ENCODE results near the gene APC. TPM values are rescaled to one million over a fixed set of nuclear protein-coding genes. Genes with fewer than 3 reads are reported as not detected.
A peak's percentile ranks its signal among the peaks of the same experiment; 100 is the strongest.

APC gene
- total and polyA plus RNA-seq, 2 of the 13 experiments (the other 11 are each of a cell fraction or from before 2014, with no cell fraction given), result 6.1 to 19.0 TPM

DNA sequence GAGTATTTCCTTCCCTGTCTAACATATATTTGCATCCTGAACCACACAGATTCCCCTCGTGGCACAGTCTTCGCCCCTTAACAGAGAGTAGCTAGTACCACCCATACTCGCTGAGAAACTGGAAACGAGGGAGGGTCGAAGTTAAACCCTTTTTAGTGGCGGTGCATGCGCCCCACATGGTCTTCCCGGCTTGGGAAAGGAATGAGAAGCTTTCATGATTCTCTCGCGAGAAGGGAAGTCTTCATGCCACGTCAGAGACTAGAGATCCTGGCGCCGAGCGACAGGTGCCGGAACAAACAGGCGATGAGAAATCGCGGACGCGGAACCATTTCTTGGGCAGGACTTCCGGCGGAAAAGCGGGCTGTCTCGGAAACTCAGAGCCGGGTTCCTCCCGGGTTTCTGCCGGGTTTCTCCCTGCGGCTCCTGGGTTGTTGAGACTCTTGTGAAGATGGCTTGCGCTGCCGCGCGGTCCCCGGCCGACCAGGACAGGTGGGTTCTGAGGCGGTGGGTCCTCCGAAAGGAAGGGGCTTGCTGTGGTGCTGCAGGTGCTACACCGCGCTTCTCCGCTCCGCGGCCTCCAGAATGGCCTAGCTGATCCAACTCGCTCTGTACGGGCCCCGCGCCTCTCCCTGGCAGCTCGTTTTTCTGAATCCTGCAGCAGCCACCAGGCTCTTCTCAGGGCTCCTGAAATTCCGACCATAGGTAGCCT, 123.4 kb downstream of the APC start, which contains the start of gene SRP19 (continued):
- TF ChIP-seq, protein P1, sequence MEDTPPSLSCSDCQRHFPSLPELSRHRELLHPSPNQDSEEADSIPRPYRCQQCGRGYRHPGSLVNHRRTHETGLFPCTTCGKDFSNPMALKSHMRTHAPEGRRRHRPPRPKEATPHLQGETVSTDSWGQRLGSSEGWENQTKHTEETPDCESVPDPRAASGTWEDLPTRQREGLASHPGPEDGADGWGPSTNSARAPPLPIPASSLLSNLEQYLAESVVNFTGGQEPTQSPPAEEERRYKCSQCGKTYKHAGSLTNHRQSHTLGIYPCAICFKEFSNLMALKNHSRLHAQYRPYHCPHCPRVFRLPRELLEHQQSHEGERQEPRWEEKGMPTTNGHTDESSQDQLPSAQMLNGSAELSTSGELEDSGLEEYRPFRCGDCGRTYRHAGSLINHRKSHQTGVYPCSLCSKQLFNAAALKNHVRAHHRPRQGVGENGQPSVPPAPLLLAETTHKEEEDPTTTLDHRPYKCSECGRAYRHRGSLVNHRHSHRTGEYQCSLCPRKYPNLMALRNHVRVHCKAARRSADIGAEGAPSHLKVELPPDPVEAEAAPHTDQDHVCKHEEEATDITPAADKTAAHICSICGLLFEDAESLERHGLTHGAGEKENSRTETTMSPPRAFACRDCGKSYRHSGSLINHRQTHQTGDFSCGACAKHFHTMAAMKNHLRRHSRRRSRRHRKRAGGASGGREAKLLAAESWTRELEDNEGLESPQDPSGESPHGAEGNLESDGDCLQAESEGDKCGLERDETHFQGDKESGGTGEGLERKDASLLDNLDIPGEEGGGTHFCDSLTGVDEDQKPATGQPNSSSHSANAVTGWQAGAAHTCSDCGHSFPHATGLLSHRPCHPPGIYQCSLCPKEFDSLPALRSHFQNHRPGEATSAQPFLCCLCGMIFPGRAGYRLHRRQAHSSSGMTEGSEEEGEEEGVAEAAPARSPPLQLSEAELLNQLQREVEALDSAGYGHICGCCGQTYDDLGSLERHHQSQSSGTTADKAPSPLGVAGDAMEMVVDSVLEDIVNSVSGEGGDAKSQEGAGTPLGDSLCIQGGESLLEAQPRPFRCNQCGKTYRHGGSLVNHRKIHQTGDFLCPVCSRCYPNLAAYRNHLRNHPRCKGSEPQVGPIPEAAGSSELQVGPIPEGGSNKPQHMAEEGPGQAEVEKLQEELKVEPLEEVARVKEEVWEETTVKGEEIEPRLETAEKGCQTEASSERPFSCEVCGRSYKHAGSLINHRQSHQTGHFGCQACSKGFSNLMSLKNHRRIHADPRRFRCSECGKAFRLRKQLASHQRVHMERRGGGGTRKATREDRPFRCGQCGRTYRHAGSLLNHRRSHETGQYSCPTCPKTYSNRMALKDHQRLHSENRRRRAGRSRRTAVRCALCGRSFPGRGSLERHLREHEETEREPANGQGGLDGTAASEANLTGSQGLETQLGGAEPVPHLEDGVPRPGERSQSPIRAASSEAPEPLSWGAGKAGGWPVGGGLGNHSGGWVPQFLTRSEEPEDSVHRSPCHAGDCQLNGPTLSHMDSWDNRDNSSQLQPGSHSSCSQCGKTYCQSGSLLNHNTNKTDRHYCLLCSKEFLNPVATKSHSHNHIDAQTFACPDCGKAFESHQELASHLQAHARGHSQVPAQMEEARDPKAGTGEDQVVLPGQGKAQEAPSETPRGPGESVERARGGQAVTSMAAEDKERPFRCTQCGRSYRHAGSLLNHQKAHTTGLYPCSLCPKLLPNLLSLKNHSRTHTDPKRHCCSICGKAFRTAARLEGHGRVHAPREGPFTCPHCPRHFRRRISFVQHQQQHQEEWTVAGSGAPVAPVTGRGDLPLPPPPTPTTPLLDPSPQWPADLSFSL (CRISPR knock-in tag; IDR thresholded peaks at IDR 0.05), result no peak
- TF ChIP-seq KLF11 (CRISPR knock-in tag; IDR thresholded peaks at IDR 0.05) (peak; percentile 92), SALL2 (CRISPR knock-in tag; IDR thresholded peaks at IDR 0.05) (peak; percentile 84), ARNTL (CRISPR knock-in tag; IDR thresholded peaks at IDR 0.05) (0 out of 2 replicates have a peak, but pooled peaks have one; percentile 46), NFIC (IDR thresholded peaks at IDR 0.05; ENCODE audit: low read length) (no peak), PAF1 (CRISPR knock-in tag; IDR thresholded peaks at IDR 0.05) (no peak), ZNF317 (CRISPR knock-in tag; IDR thresholded peaks at IDR 0.05) (peak; percentile 73; the same call in 1 of the 2 replicates), ZBTB20 (CRISPR knock-in tag; IDR thresholded peaks at IDR 0.05; ENCODE audit: borderline replicate concordance, low read depth) (peak; percentile 80), MXI1 (IDR thresholded peaks at IDR 0.05; ENCODE audit: borderline replicate concordance, low read depth, low read length) (peak; percentile 82; the same call in 2 of the 3 replicates), MTA3 (CRISPR knock-in tag; IDR thresholded peaks at IDR 0.05) (no peak), RXRA (CRISPR knock-in tag; IDR thresholded peaks at IDR 0.05) (no peak; the same call in 1 of the 2 replicates), SPEN (CRISPR knock-in tag; IDR thresholded peaks at IDR 0.05; ENCODE audit: low read depth) (peak; percentile 78), ZBTB7A (CRISPR knock-in tag; IDR thresholded peaks at IDR 0.05) (peak; percentile 74), KMT2B (CRISPR knock-in tag; IDR thresholded peaks at IDR 0.05) (peak; percentile 94), SATB2 (CRISPR knock-in tag; IDR thresholded peaks at IDR 0.05) (peak; percentile 96)
- TF ChIP-seq, protein P2, sequence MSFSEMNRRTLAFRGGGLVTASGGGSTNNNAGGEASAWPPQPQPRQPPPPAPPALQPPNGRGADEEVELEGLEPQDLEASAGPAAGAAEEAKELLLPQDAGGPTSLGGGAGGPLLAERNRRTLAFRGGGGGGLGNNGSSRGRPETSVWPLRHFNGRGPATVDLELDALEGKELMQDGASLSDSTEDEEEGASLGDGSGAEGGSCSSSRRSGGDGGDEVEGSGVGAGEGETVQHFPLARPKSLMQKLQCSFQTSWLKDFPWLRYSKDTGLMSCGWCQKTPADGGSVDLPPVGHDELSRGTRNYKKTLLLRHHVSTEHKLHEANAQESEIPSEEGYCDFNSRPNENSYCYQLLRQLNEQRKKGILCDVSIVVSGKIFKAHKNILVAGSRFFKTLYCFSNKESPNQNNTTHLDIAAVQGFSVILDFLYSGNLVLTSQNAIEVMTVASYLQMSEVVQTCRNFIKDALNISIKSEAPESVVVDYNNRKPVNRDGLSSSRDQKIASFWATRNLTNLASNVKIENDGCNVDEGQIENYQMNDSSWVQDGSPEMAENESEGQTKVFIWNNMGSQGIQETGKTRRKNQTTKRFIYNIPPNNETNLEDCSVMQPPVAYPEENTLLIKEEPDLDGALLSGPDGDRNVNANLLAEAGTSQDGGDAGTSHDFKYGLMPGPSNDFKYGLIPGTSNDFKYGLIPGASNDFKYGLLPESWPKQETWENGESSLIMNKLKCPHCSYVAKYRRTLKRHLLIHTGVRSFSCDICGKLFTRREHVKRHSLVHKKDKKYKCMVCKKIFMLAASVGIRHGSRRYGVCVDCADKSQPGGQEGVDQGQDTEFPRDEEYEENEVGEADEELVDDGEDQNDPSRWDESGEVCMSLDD (CRISPR knock-in tag; IDR thresholded peaks at IDR 0.05; ENCODE audit: borderline replicate concordance), result peak; percentile 80
- TF ChIP-seq, protein P3, sequence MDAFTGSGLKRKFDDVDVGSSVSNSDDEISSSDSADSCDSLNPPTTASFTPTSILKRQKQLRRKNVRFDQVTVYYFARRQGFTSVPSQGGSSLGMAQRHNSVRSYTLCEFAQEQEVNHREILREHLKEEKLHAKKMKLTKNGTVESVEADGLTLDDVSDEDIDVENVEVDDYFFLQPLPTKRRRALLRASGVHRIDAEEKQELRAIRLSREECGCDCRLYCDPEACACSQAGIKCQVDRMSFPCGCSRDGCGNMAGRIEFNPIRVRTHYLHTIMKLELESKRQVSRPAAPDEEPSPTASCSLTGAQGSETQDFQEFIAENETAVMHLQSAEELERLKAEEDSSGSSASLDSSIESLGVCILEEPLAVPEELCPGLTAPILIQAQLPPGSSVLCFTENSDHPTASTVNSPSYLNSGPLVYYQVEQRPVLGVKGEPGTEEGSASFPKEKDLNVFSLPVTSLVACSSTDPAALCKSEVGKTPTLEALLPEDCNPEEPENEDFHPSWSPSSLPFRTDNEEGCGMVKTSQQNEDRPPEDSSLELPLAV (CRISPR knock-in tag; conservative IDR thresholded peaks at IDR 0.05; ENCODE audit: low read depth), result no peak
- TF ChIP-seq, protein P4, sequence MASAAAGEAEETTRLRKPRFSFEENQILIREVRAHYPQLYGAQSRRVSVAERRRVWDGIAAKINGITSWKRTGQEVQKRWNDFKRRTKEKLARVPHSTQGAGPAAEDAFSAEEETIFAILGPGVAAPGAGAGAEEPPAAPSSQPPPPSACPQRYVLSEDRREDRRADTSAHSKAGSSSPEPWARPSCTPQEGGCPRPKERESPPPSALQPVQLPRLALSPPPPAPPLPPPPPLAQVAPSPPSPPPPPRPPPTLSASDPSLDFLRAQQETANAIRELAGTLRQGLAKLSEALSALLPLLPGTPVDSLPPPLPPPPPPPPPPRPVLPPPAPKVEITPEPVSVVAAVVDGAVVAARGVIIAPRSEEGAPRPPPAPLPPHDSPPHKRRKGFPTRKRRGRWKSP (CRISPR knock-in tag; IDR thresholded peaks at IDR 0.05), result peak; percentile 39; the same call in 1 of the 2 replicates
